Bronchial epithelial cell (primary cell): ENCODE data around the gene CCDC85C. TPM values are rescaled to one million over a fixed set of nuclear protein-coding genes. Genes with fewer than 3 reads are reported as not detected.

Experiments
- DNase-seq: peaks from one replicate; pipeline ENCODE4 v3.0.0-alpha.2; 2010; ENCODE audit warnings: low read depth
- FAIRE-seq: peaks from 2 replicates; lab custom pipeline; 2011; peaks lifted over from hg19 to GRCh38; lab: Jason Lieb, UNC
- H3K27me3 ChIP-seq: 2 replicates; pipeline ENCODE4 v1.5.1; 2011; ENCODE audit warnings: low read length; ENCODE audit not compliant: control insufficient read depth, insufficient read depth
- H3K36me3 ChIP-seq: 2 replicates; pipeline ENCODE4 v1.5.1; 2011; ENCODE audit warnings: low read length; ENCODE audit not compliant: control insufficient read depth, insufficient read depth
- H3K4me3 ChIP-seq: 2 replicates; pipeline ENCODE4 v1.5.1; 2011; ENCODE audit warnings: mild to moderate bottlenecking, low read depth, low read length, control low read depth
- CTCF ChIP-seq: IDR thresholded peaks from 2 replicates; pipeline ENCODE4 v1.5.1; 2011; ENCODE audit warnings: mild to moderate bottlenecking, moderate library complexity, low read length, control low read depth, inconsistent platforms; ENCODE audit not compliant: insufficient read depth, severe bottlenecking
- total RNA-seq: library from RNA; depleted of rRNA; stranded (reverse); fragments of >200 nt; gene quantifications from 2 replicates; pipeline ENCODE4 v1.2.1, GENCODE V29; 2014

The CCDC85C gene
- 24.8 and 26.6 TPM in 2 replicates for total RNA-seq

- H3K4me3 ChIP-seq: peak within 1 kb of the TSS; percentile 83
- peak; percentile 4 for TF ChIP-seq CTCF
- H3K27me3 ChIP-seq: no peaks in the 10 kb centered on the region
- H3K36me3 ChIP-seq: no peaks in the 10 kb centered on the region
- no peak for DNase-seq
- FAIRE-seq: no peak
These were observed at the start of gene CCDC85C for GRCh38 chr14:99603471-99604277. Gene CCDC85C (minus strand): TSS chr14:99604207. CDS start chr14:99603959, 248 bp downstream.

GRCh38 chr14:99651953-99652746, 48.1 kb upstream of the CCDC85C start:
- FAIRE-seq (no peak), DNase-seq (no peak)
- TF ChIP-seq CTCF: no peak
- no peaks in the 10 kb centered on the region for H3K36me3 ChIP-seq
- no peak overlapping the region for H3K4me3 ChIP-seq
- H3K27me3 ChIP-seq: peaks cover 7% of the 10 kb centered on the region

GRCh38 chr14:99650189-99650588, 46.2 kb upstream of the CCDC85C start:
- FAIRE-seq: no peak
- no peaks in the 10 kb centered on the region for H3K36me3 ChIP-seq
- H3K27me3 ChIP-seq: no peaks in the 10 kb centered on the region
- no peak for DNase-seq
- no peak for TF ChIP-seq CTCF
- H3K4me3 ChIP-seq: no peak overlapping the region

- Histone ChIP-seq H3K27me3 (no peaks in the 10 kb centered on the region), H3K36me3 (no peaks in the 10 kb centered on the region), H3K4me3 (no peak overlapping the region)
- no peak for TF ChIP-seq CTCF
- DNase-seq (no peak), FAIRE-seq (no peak)
These were observed 45.6 kb upstream of the CCDC85C start for GRCh38 chr14:99649643-99650042.

- TF ChIP-seq CTCF: no peak
- Histone ChIP-seq H3K27me3 (peaks cover 2% of the 10 kb centered on the region), H3K4me3 (no peak overlapping the region), H3K36me3 (no peaks in the 10 kb centered on the region)
- FAIRE-seq (no peak), DNase-seq (peak; percentile 18)
These were observed 45.2 kb upstream of the CCDC85C start for GRCh38 chr14:99649219-99649618.
